RWPE1 (cell line): Measurements from ENCODE around the gene GALE.

Experiments
- CTCF ChIA-PET: fragments of 350-600 bp; sonication (Branson Sonifier 250); formaldehyde crosslinking; extraction: SDS; loops from one replicate; lab custom pipeline; 2021; lab: Yijun Ruan, JAX
- POLR2A ChIA-PET: fragments of 400-600 bp; formaldehyde crosslinking; extraction: SDS; loops from one replicate; lab custom pipeline; 2020; ENCODE audit warnings: antibody characterized with exemption; ENCODE audit not compliant: low non-redundant PET; lab: Yijun Ruan, JAX
- DNase-seq: peaks from one replicate; pipeline ENCODE4 v3.0.0; 2012; ENCODE audit warnings: low spot score
- H3K27ac ChIP-seq: fragments of 450-650 bp; 2 replicates; pipeline ENCODE4 v1.5.1; 2017
- TF ChIP-seq, protein P1 (sequence below): fragments of 450-650 bp; conservative IDR thresholded peaks from 2 replicates; pipeline ENCODE4 v1.5.1; 2017; ENCODE audit warnings: low read depth, mild to moderate bottlenecking

The GALE gene

GRCh38 chr1:23793861-23794731 lies 6.5 kb downstream of the GALE start:
- TF ChIP-seq, protein P1, sequence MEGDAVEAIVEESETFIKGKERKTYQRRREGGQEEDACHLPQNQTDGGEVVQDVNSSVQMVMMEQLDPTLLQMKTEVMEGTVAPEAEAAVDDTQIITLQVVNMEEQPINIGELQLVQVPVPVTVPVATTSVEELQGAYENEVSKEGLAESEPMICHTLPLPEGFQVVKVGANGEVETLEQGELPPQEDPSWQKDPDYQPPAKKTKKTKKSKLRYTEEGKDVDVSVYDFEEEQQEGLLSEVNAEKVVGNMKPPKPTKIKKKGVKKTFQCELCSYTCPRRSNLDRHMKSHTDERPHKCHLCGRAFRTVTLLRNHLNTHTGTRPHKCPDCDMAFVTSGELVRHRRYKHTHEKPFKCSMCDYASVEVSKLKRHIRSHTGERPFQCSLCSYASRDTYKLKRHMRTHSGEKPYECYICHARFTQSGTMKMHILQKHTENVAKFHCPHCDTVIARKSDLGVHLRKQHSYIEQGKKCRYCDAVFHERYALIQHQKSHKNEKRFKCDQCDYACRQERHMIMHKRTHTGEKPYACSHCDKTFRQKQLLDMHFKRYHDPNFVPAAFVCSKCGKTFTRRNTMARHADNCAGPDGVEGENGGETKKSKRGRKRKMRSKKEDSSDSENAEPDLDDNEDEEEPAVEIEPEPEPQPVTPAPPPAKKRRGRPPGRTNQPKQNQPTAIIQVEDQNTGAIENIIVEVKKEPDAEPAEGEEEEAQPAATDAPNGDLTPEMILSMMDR, result no peak

GRCh38 chr1:23793018-23793781 lies 7.4 kb downstream of the GALE start:
- H3K27ac ChIP-seq, result peak overlapping the region; percentile 98
- DNase-seq, result peak; percentile 82
- ChIA-PET POLR2A (interaction anchor here (0.5 kb wide), 1 partner anchor 16 kb away, joined by 7 read pairs; no protein-coding TSS in a partner anchor), CTCF (interaction anchor here (0.6 kb wide), 2 partner anchors 8 to 35 kb away, joined by 3 to 5 read pairs; no protein-coding TSS in a partner anchor)
- TF ChIP-seq, protein P1, result no peak

More at GRCh38 chr1:23793861-23794731, 6.5 kb downstream of the GALE start:
- ChIA-PET CTCF (interaction anchor here (0.5 kb wide), 1 partner anchor 17 kb away, joined by 3 read pairs; no protein-coding TSS in a partner anchor), POLR2A (interaction anchor here (0.5 kb wide), 1 partner anchor 17 kb away, joined by 7 read pairs; no protein-coding TSS in a partner anchor)
- peak overlapping the region; percentile 98 for H3K27ac ChIP-seq
- DNase-seq, result no peak

DNA sequence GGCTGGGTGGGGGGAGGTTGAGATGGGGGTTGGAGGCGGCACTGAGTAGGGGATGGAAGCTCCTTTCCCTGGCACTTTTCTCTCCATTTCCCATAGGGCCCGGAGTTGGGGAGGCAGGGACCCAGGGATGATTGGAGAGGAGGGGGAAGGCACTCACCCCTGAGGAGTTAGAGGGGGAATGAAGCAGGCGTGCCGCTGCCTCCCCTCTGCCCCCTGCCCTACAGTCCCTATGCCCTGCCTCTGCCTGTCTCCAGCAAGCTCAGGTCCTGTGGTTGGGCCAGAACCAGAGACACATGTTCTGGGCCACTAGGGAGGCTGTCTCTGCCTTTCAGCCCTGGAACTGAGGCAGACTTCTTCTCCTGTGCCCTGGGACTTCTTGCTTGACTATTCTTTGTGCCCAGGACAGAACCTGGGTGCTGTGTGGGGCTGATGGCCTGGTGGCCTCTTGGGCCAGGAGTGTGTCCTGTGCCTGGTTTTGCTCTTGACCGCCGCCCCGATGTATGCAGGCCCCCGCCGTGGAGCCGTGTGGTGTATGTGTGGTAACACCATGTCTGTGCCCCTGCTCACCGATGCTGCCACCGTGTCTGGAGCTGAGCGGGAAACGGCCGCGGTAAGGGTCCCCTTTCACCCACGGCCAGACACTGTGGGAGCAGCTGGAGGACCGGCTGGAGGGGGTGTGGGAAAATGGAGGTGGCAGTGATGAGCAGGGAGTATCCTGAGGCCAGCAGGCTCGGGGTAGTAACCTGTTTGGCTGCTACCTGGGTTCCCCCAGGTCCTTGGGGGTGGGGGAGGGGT lies 8.2 kb downstream of the GALE start:
- DNase-seq, result no peak
- ChIA-PET CTCF (interaction anchor here (0.6 to 0.8 kb wide), 4 partner anchors 8 to 105 kb away, joined by 3 to 4 read pairs (median 3); partner anchors contain the start of gene GALE), POLR2A (interaction anchor here (0.6 to 1.7 kb wide), 3 partner anchors 8 to 17 kb away, joined by 3 to 5 read pairs (median 3); partner anchors contain the start of genes GALE and PITHD1)
- TF ChIP-seq, protein P1, result no peak
- peak overlapping the region; percentile 98 for H3K27ac ChIP-seq

- TF ChIP-seq, protein P1, result no peak
- DNase-seq, result peak; percentile 67
- CTCF ChIA-PET, result interaction anchor here (0.6 to 0.8 kb wide), 4 partner anchors 9 to 105 kb away, joined by 3 to 4 read pairs (median 3); partner anchors contain the start of gene GALE
- POLR2A ChIA-PET, result interaction anchor here (0.6 to 1.7 kb wide), 4 partner anchors 9 to 21 kb away, joined by 3 to 5 read pairs (median 3); partner anchors contain the start of genes GALE and PITHD1
- H3K27ac ChIP-seq, result peak overlapping the region; percentile 98
Observed at GRCh38 chr1:23791516-23792047, 9.0 kb downstream of the GALE start.

DNA sequence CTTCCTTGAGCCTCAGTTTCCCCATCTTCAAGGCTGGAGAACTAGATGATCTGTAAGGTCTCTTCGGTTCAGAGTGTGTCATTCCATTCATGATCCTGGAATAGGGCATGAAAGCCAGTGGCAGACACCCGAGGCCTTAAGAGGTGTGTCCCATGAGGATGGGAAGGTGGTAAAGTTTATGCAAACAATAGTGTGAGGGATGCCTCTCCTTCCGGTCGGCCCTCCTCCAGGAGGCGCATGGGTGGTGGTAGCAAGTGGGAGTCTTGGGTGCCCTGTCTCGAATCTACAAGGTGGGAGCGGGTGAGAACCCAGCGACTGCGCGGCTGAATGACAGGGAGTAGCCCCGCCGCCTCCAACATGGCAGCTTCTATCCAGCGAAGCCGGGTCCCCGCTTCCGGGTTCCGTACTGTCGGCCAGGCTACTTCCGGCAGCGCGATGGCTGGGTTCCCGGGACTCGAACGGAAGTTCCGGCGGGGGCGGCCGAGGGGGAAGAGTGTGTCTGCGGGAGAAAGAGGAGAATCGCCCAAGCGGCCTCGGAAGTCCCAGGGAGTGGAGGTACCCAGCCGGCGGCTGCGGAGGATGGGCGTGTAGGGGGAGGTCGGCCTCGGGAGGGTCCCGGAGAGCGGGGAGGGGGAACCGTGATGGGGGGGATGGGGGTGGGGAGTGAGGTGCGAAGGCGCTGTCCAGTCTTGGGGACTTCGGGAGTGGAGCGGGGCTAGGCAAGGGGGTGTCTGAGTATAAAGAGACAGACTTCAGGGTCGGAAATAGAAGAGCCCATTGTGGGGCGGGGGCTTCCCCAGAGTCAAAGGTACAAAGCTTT lies 9.6 kb downstream of the GALE start, which contains the start of gene LYPLA2:
LYPLA2 (plus strand) TSS at position 450 of the 820 bp plus-strand sequence. CDS start 1,538 bp downstream, outside the sequence.
- CTCF ChIA-PET, result interaction anchor here (0.8 to 1.0 kb wide), 2 partner anchors 10 to 11 kb away, joined by 3 to 4 read pairs; no protein-coding TSS in a partner anchor

More for the DNA sequence above, 9.6 kb downstream of the GALE start, which contains the start of gene LYPLA2:
- TF ChIP-seq, protein P1, result no peak
- peak within 1 kb of the TSS; percentile 98 for H3K27ac ChIP-seq
- peak; percentile 91 for DNase-seq
- POLR2A ChIA-PET, result interaction anchor here (0.7 to 1.7 kb wide), 3 partner anchors 13 to 100 kb away, joined by 3 to 5 read pairs (median 3); partner anchors contain the start of gene PITHD1
